HepG2 (cell line): ENCODE measurements around the gene NLRP6. TPM values are rescaled to one million over a fixed set of nuclear protein-coding genes. Genes with fewer than 3 reads are reported as not detected.
A peak's percentile ranks its signal among the peaks of the same experiment; 100 is the strongest.
"Not testable (repeated sequence)": the region's sequence is repeated elsewhere in the genome, so short reads cannot be mapped to it uniquely, and the experiment has no call there.

ENCODE experiments used
- ATAC-seq: fragments of 200-7000 bp; cut with Tn5 transposase; 3 replicates; pipeline ENCODE4 v1.9.1; 2020; ENCODE audit warnings: mild to moderate bottlenecking, moderate library complexity
- BruUV-seq: library from RNA; stranded (reverse); fragments of 400-500 nt; replicated peaks from 2 replicates; lab custom pipeline; 2021; lab: Mats Ljungman, UMichigan
- CTCF ChIA-PET: fragments of 300-600 bp; formaldehyde crosslinking; extraction: SDS; loops from one replicate; lab custom pipeline; 2021; ENCODE audit warnings: low total read pairs, inconsistent platforms, low intra/inter-chr PET ratio; lab: Yijun Ruan, JAX
- POLR2A ChIA-PET: fragments of 350-600 bp; sonication (Branson Sonifier 250); formaldehyde crosslinking; loops from one replicate; lab custom pipeline; 2020; ENCODE audit warnings: antibody characterized with exemption, inconsistent platforms; lab: Yijun Ruan, JAX
- DNase-seq: peaks from one replicate; pipeline ENCODE4 v3.0.0-alpha.2; 2015; ENCODE audit warnings: low spot score
- FAIRE-seq: peaks from 3 replicates; lab custom pipeline; 2011; peaks lifted over from hg19 to GRCh38; lab: Jason Lieb, UNC
- H2AFZ ChIP-seq: one replicate; pipeline ENCODE4 v1.6.1; 2011; ENCODE audit warnings: low read length, inconsistent platforms
- H3K27ac ChIP-seq: fragments of 300-600 bp; 3 replicates; pipeline ENCODE4 v1.8.0; 2011; ENCODE audit warnings: mixed run types, mild to moderate bottlenecking, mixed read lengths, low read length, inconsistent platforms; ENCODE audit not compliant: insufficient read depth; ENCODE audit errors: extremely low read length
- H3K27me3 ChIP-seq, 2 experiments: fragments of 200-600 bp in 1 of 2; 2 replicates in 1 of 2; 3 replicates in 1 of 2; pipeline versions ENCODE4 v1.6.0 to v1.8.0; 2011; ENCODE audit warnings: low read length in 2 of 2, mild to moderate bottlenecking in 2 of 2, moderate library complexity in 2 of 2, inconsistent platforms in 1 of 2; ENCODE audit not compliant: insufficient read depth in 2 of 2, control insufficient read depth in 1 of 2
- H3K36me3 ChIP-seq, 2 experiments: fragments of 200-600 bp in 1 of 2; replicated peaks in 1 of 2; 2 replicates in 1 of 2; 3 replicates in 1 of 2; pipeline versions ENCODE4 v1.5.1 to v1.8.0; 2011; ENCODE audit warnings: low read length in 2 of 2, inconsistent platforms in 1 of 2; ENCODE audit not compliant: insufficient read depth in 2 of 2, control insufficient read depth in 1 of 2
- H3K4me1 ChIP-seq: 2 replicates; pipeline ENCODE4 v1.5.1; 2012; ENCODE audit warnings: low read length, inconsistent platforms; ENCODE audit not compliant: insufficient read depth
- H3K4me2 ChIP-seq: 2 replicates; pipeline ENCODE4 v1.6.0; 2011; ENCODE audit warnings: low read depth, low read length, inconsistent platforms
- H3K4me3 ChIP-seq, 3 experiments: fragments of 200-600 bp in 1 of 3; sonication (generic), shearing (Covaris generic) in 1 of 3; replicated peaks in 1 of 3; 2 replicates each; pipeline ENCODE4 v1.5.1; 2011 to 2016; ENCODE audit warnings: low read length in 3 of 3, inconsistent platforms in 2 of 3, low read depth in 2 of 3, mild to moderate bottlenecking in 2 of 3, control low read depth in 1 of 3, mixed read lengths in 1 of 3; ENCODE audit not compliant: insufficient read depth in 1 of 3
- H3K79me2 ChIP-seq: one replicate; pipeline ENCODE4 v1.6.1; 2011; ENCODE audit warnings: low read length, inconsistent platforms; ENCODE audit not compliant: insufficient read depth
- H3K9ac ChIP-seq: 2 replicates; pipeline ENCODE4 v1.6.0; 2011; ENCODE audit warnings: mild to moderate bottlenecking, low read depth, low read length, inconsistent platforms; ENCODE audit not compliant: insufficient read depth
- H3K9me3 ChIP-seq: 2 replicates; pipeline ENCODE4 v1.5.1; 2012; ENCODE audit warnings: mild to moderate bottlenecking, low read length
- H4K20me1 ChIP-seq: 2 replicates; pipeline ENCODE4 v1.6.0; 2011; ENCODE audit warnings: inconsistent platforms, mild to moderate bottlenecking, low read length, moderate library complexity; ENCODE audit not compliant: insufficient read depth
- ELF1 ChIP-seq: sonication (generic); formaldehyde crosslinking; IDR thresholded peaks from 2 replicates; pipeline ENCODE4 v1.4.0; 2020; ENCODE audit warnings: missing genetic modification reagents
- ELF3 ChIP-seq: IDR thresholded peaks from 2 replicates; pipeline ENCODE4 v1.6.1; 2016; ENCODE audit warnings: missing genetic modification reagents, missing compliant biosample characterization
- ETV5 ChIP-seq: IDR thresholded peaks from 2 replicates; pipeline ENCODE4 v1.6.1; 2018; ENCODE audit warnings: missing biosample characterization, missing genetic modification reagents, inconsistent platforms, borderline replicate concordance
- FOXC1 ChIP-seq: sonication (generic); formaldehyde crosslinking; IDR thresholded peaks from 2 replicates; pipeline ENCODE4 v1.8.0; 2022; ENCODE audit warnings: mild to moderate bottlenecking, missing genetic modification reagents, borderline replicate concordance
- RBAK ChIP-seq: sonication (generic); formaldehyde crosslinking; IDR thresholded peaks from 2 replicates; pipeline ENCODE4 v1.5.1; 2020; ENCODE audit warnings: mild to moderate bottlenecking, missing genetic modification reagents
- XRCC5 ChIP-seq: fragments of 200-400 bp; formaldehyde crosslinking; optimal IDR thresholded peaks from 2 replicates; pipeline ENCODE3; 2017; ENCODE audit warnings: mild to moderate bottlenecking, low read length
- ZMYM3 ChIP-seq: sonication (generic); formaldehyde crosslinking; IDR thresholded peaks from 2 replicates; pipeline ENCODE4 v1.5.1; 2020; ENCODE audit warnings: mild to moderate bottlenecking, missing genetic modification reagents
- WGBS: methylation state at CpG from one replicate; pipeline ENCODE4 v1.1.6; 2017; ENCODE audit warnings: low lambda C conversion rate; 5-methylcytosine and 5-hydroxymethylcytosine counted together
- in situ Hi-C: cut with HindIII; loops from 2 replicates; pipeline ENCODE4 v1.10.0; 2017; ENCODE audit warnings: low pct_unique_long_range_greater_than_20kb; ENCODE audit not compliant: extremely low pct_ligation_motif_present
- intact Hi-C: fragments of 100-400 bp; cut with micrococcal nuclease; formaldehyde crosslinking; loops from one replicate; pipeline ENCODE4 v1.10.0; 2022; ENCODE audit not compliant: unreplicated experiment
- polyA plus RNA-seq, 8 experiments: library from polyadenylated mRNA; depleted of rRNA in 3 of 8; stranded (reverse) in 7 of 8; unstranded in 1 of 8; fragments of >200 nt; fragmentation: Illumina TruSeq in 4 of 8; extraction: Trizol in 4 of 8; gene quantifications; 2 replicates each; pipeline versions ENCODE4 v1.2.1 to v1.2.3, GENCODE V29; 2011 to 2016; ENCODE audit warnings: low read depth in 4 of 8, missing spikeins in 1 of 8, mixed read lengths in 1 of 8; ENCODE audit not compliant: insufficient read depth in 1 of 8
- total RNA-seq, 5 experiments: library from RNA; depleted of rRNA; stranded (reverse); fragments of >200 nt; fragmentation: Illumina TruSeq; extraction: Trizol; gene quantifications; 2 replicates each; pipeline ENCODE4 v1.2.3, GENCODE V29; 2016; ENCODE audit warnings: low read depth in 1 of 5
- TF ChIP-seq, protein P1 (sequence below): IDR thresholded peaks from 2 replicates; pipeline ENCODE4 v1.6.1; 2012; ENCODE audit warnings: inconsistent platforms
- TF ChIP-seq, protein P2 (sequence below): sonication (generic); formaldehyde crosslinking; IDR thresholded peaks from 2 replicates; pipeline ENCODE4 v1.5.1; 2020; ENCODE audit warnings: mild to moderate bottlenecking, missing genetic modification reagents, moderate library complexity
- TF ChIP-seq, protein P3 (sequence below), 2 experiments: sonication (generic) in 1 of 2; formaldehyde crosslinking in 1 of 2; IDR thresholded peaks; 2 replicates each; pipeline versions ENCODE4 v1.4.0 to v1.6.1; 2018 to 2020; ENCODE audit warnings: missing genetic modification reagents in 2 of 2, borderline replicate concordance in 1 of 2, low read depth in 1 of 2, mild to moderate bottlenecking in 1 of 2, missing biosample characterization in 1 of 2
- TF ChIP-seq, protein P4 (sequence below): sonication (generic); formaldehyde crosslinking; IDR thresholded peaks from 2 replicates; pipeline ENCODE4 v1.4.0; 2020; ENCODE audit warnings: missing genetic modification reagents
- TF ChIP-seq, protein P5 (sequence below): sonication (generic); formaldehyde crosslinking; IDR thresholded peaks from 2 replicates; pipeline ENCODE4 v1.5.0; 2020; ENCODE audit warnings: mild to moderate bottlenecking, missing genetic modification reagents, moderate library complexity

NLRP6 gene
- total and polyA plus RNA-seq, 2 of the 13 experiments (the other 11 are each of a cell fraction or from before 2014, with no cell fraction given): not detected

DNA sequence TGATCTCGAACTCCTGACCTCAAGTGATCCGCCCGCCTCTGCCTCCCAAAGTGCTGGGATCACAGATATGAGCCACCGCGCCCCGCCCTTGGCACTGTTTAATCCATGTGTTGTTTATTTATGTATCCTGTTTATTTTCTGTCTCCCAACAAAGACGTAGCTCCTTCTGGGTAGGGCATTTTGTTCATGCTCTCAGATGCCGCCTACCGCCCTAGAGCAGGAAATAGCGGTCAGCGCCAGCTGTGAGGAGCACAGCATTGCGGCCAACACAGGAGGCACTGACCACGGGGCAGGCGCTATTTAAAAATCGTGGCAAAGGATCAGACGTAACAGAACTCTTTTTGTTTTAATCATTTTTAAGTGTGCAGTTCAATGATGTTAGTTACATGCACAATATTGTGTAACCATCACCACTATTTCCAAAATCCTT lies 9.5 kb upstream of the NLRP6 start:
- Histone ChIP-seq H2AFZ (peak overlapping the region; percentile 75), H3K4me1 (peaks cover 45% of the 10 kb centered on the region), H3K4me3 (peak overlapping the region; percentile 24 to 60 (median 29); a peak in 5 of 6 replicates), H3K27me3 (peaks cover 0 to 29% of the 10 kb centered on the region in 2 experiments; a peak in 3 of 5 replicates), H3K9ac (0 out of 2 replicates have a peak overlapping the region, but pooled peaks have one; percentile 20), H3K4me2 (peak overlapping the region; percentile 76)
- DNase-seq (peak; percentile 30), ATAC-seq (peak; percentile 86)
- FAIRE-seq, CTCF ChIA-PET, H3K9me3 ChIP-seq, BruUV-seq, H3K79me2 ChIP-seq, H3K36me3 ChIP-seq, H4K20me1 ChIP-seq, H3K27ac ChIP-seq, in situ Hi-C loops, intact Hi-C loops: not testable (repeated sequence)
- POLR2A ChIA-PET: interaction anchor here (0.8 to 1.8 kb wide), 8 partner anchors 18 to 128 kb away, joined by 3 to 9 read pairs (median 3); partner anchors contain the start of genes BET1L and RIC8A
- 4% methylated on average over 16 of the region's 16 CpGs for WGBS
- TF ChIP-seq ELF3 (CRISPR knock-in tag) (peak; percentile 42; the same call in 1 of the 2 replicates), FOXC1 (CRISPR knock-in tag) (0 out of 2 replicates have a peak, but pooled peaks have one; percentile 41), ETV5 (CRISPR knock-in tag) (peak; percentile 20; the same call in 1 of the 2 replicates), ZMYM3 (CRISPR knock-in tag) (peak; percentile 36; the same call in 1 of the 2 replicates), XRCC5 (peak; percentile 17), RBAK (CRISPR knock-in tag) (0 out of 2 replicates have a peak, but pooled peaks have one; percentile 71), ELF1 (CRISPR knock-in tag) (peak; percentile 40; the same call in 1 of the 2 replicates)
- TF ChIP-seq, protein P1, sequence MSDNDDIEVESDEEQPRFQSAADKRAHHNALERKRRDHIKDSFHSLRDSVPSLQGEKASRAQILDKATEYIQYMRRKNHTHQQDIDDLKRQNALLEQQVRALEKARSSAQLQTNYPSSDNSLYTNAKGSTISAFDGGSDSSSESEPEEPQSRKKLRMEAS: peak; percentile 30; the same call in 1 of the 2 replicates
- TF ChIP-seq, protein P2, sequence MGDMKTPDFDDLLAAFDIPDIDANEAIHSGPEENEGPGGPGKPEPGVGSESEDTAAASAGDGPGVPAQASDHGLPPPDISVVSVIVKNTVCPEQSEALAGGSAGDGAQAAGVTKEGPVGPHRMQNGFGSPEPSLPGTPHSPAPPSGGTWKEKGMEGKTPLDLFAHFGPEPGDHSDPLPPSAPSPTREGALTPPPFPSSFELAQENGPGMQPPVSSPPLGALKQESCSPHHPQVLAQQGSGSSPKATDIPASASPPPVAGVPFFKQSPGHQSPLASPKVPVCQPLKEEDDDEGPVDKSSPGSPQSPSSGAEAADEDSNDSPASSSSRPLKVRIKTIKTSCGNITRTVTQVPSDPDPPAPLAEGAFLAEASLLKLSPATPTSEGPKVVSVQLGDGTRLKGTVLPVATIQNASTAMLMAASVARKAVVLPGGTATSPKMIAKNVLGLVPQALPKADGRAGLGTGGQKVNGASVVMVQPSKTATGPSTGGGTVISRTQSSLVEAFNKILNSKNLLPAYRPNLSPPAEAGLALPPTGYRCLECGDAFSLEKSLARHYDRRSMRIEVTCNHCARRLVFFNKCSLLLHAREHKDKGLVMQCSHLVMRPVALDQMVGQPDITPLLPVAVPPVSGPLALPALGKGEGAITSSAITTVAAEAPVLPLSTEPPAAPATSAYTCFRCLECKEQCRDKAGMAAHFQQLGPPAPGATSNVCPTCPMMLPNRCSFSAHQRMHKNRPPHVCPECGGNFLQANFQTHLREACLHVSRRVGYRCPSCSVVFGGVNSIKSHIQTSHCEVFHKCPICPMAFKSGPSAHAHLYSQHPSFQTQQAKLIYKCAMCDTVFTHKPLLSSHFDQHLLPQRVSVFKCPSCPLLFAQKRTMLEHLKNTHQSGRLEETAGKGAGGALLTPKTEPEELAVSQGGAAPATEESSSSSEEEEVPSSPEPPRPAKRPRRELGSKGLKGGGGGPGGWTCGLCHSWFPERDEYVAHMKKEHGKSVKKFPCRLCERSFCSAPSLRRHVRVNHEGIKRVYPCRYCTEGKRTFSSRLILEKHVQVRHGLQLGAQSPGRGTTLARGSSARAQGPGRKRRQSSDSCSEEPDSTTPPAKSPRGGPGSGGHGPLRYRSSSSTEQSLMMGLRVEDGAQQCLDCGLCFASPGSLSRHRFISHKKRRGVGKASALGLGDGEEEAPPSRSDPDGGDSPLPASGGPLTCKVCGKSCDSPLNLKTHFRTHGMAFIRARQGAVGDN (CRISPR knock-in tag): peak; percentile 41
- TF ChIP-seq, protein P3, sequence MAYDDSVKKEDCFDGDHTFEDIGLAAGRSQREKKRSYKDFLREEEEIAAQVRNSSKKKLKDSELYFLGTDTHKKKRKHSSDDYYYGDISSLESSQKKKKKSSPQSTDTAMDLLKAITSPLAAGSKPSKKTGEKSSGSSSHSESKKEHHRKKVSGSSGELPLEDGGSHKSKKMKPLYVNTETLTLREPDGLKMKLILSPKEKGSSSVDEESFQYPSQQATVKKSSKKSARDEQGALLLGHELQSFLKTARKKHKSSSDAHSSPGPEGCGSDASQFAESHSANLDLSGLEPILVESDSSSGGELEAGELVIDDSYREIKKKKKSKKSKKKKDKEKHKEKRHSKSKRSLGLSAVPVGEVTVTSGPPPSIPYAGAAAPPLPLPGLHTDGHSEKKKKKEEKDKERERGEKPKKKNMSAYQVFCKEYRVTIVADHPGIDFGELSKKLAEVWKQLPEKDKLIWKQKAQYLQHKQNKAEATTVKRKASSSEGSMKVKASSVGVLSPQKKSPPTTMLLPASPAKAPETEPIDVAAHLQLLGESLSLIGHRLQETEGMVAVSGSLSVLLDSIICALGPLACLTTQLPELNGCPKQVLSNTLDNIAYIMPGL (CRISPR knock-in tag; IDR thresholded peaks at IDR 0.05; ENCODE audit: borderline replicate concordance in 1 of 2, low read depth in 1 of 2): peak in 1 of 2 experiments; percentile 47; a peak in 2 of 4 replicates
- TF ChIP-seq, protein P4, sequence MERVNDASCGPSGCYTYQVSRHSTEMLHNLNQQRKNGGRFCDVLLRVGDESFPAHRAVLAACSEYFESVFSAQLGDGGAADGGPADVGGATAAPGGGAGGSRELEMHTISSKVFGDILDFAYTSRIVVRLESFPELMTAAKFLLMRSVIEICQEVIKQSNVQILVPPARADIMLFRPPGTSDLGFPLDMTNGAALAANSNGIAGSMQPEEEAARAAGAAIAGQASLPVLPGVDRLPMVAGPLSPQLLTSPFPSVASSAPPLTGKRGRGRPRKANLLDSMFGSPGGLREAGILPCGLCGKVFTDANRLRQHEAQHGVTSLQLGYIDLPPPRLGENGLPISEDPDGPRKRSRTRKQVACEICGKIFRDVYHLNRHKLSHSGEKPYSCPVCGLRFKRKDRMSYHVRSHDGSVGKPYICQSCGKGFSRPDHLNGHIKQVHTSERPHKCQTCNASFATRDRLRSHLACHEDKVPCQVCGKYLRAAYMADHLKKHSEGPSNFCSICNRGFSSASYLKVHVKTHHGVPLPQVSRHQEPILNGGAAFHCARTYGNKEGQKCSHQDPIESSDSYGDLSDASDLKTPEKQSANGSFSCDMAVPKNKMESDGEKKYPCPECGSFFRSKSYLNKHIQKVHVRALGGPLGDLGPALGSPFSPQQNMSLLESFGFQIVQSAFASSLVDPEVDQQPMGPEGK (CRISPR knock-in tag): peak; percentile 8; the same call in 1 of the 2 replicates
- TF ChIP-seq, protein P5, sequence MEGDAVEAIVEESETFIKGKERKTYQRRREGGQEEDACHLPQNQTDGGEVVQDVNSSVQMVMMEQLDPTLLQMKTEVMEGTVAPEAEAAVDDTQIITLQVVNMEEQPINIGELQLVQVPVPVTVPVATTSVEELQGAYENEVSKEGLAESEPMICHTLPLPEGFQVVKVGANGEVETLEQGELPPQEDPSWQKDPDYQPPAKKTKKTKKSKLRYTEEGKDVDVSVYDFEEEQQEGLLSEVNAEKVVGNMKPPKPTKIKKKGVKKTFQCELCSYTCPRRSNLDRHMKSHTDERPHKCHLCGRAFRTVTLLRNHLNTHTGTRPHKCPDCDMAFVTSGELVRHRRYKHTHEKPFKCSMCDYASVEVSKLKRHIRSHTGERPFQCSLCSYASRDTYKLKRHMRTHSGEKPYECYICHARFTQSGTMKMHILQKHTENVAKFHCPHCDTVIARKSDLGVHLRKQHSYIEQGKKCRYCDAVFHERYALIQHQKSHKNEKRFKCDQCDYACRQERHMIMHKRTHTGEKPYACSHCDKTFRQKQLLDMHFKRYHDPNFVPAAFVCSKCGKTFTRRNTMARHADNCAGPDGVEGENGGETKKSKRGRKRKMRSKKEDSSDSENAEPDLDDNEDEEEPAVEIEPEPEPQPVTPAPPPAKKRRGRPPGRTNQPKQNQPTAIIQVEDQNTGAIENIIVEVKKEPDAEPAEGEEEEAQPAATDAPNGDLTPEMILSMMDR (CRISPR knock-in tag): peak; percentile 60
